ENCODE results near the gene MIXL1.

The MIXL1 gene

DNA sequence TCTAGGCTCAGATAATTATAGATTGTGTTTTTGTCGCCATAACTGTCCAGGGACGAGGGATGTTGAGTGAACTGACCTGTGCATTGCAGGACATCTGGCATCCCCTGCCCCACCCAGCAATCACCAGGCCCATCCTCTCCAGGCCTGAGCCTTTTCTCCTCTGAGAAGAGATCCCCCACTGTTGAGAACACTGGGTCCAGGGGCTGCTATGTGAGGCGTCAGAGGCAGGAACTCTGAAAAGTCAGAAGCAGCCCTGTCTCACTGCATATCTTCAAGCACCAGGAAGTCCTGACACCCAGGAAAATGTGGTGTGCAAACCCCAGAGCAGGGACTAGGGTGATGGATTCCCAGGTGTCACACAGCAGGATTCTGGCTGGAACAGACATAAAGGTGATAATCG lies 19.8 kb upstream of the MIXL1 start:
- TF ChIP-seq CREB1 (IDR thresholded peaks at IDR 0.05; ENCODE audit: low read depth) = no peak
- no peak for TF ChIP-seq FOXM1 (IDR thresholded peaks at IDR 0.05; ENCODE audit: borderline replicate concordance, low read depth)
- no peak for TF ChIP-seq ZBTB7A (IDR thresholded peaks at IDR 0.05; ENCODE audit: low read depth)
- TF ChIP-seq EGR1 (IDR thresholded peaks at IDR 0.05) = no peak
- TF ChIP-seq TCF12 (IDR thresholded peaks at IDR 0.05; ENCODE audit: low read depth) = no peak

DNA sequence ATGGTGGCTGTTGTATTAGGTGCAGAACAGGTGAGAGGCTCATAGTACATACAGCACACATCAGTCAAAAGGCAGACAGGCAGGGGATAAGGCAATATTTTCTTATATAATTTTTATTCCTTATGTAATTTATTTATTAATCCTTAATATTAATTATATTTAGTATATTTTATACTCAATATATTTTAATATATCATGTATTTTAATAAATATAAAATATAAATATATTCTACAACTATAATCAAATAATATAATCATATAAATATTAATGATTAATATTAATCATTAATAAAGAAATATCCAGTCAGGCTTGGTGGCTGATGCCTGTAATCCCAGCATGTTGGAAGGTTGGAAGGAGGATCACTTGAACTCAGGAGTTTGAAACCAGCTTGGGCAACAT lies 19.3 kb upstream of the MIXL1 start:
- TF ChIP-seq EP300 (IDR thresholded peaks at IDR 0.05; ENCODE audit: borderline replicate concordance) (no peak), CEBPB (IDR thresholded peaks at IDR 0.05) (no peak), TAF1 (IDR thresholded peaks at IDR 0.05; ENCODE audit: low read depth) (no peak), EGR1 (IDR thresholded peaks at IDR 0.05) (no peak), RAD21 (IDR thresholded peaks at IDR 0.05; ENCODE audit: low read depth) (no peak), TCF12 (IDR thresholded peaks at IDR 0.05; ENCODE audit: low read depth) (no peak), TEAD4 (IDR thresholded peaks at IDR 0.05) (no peak), YY1 (IDR thresholded peaks at IDR 0.05; ENCODE audit: low read depth) (no peak), NFIC (IDR thresholded peaks at IDR 0.05) (no peak), FOXM1 (IDR thresholded peaks at IDR 0.05; ENCODE audit: borderline replicate concordance, low read depth) (no peak)
- TF ChIP-seq, protein P1, sequence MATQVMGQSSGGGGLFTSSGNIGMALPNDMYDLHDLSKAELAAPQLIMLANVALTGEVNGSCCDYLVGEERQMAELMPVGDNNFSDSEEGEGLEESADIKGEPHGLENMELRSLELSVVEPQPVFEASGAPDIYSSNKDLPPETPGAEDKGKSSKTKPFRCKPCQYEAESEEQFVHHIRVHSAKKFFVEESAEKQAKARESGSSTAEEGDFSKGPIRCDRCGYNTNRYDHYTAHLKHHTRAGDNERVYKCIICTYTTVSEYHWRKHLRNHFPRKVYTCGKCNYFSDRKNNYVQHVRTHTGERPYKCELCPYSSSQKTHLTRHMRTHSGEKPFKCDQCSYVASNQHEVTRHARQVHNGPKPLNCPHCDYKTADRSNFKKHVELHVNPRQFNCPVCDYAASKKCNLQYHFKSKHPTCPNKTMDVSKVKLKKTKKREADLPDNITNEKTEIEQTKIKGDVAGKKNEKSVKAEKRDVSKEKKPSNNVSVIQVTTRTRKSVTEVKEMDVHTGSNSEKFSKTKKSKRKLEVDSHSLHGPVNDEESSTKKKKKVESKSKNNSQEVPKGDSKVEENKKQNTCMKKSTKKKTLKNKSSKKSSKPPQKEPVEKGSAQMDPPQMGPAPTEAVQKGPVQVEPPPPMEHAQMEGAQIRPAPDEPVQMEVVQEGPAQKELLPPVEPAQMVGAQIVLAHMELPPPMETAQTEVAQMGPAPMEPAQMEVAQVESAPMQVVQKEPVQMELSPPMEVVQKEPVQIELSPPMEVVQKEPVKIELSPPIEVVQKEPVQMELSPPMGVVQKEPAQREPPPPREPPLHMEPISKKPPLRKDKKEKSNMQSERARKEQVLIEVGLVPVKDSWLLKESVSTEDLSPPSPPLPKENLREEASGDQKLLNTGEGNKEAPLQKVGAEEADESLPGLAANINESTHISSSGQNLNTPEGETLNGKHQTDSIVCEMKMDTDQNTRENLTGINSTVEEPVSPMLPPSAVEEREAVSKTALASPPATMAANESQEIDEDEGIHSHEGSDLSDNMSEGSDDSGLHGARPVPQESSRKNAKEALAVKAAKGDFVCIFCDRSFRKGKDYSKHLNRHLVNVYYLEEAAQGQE (IDR thresholded peaks at IDR 0.05; ENCODE audit: low read depth) = no peak
- TF ChIP-seq, protein P2, sequence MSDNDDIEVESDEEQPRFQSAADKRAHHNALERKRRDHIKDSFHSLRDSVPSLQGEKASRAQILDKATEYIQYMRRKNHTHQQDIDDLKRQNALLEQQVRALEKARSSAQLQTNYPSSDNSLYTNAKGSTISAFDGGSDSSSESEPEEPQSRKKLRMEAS (IDR thresholded peaks at IDR 0.05) = no peak
- TF ChIP-seq, protein P3, sequence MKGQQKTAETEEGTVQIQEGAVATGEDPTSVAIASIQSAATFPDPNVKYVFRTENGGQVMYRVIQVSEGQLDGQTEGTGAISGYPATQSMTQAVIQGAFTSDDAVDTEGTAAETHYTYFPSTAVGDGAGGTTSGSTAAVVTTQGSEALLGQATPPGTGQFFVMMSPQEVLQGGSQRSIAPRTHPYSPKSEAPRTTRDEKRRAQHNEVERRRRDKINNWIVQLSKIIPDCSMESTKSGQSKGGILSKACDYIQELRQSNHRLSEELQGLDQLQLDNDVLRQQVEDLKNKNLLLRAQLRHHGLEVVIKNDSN (IDR thresholded peaks at IDR 0.05) = no peak

DNA sequence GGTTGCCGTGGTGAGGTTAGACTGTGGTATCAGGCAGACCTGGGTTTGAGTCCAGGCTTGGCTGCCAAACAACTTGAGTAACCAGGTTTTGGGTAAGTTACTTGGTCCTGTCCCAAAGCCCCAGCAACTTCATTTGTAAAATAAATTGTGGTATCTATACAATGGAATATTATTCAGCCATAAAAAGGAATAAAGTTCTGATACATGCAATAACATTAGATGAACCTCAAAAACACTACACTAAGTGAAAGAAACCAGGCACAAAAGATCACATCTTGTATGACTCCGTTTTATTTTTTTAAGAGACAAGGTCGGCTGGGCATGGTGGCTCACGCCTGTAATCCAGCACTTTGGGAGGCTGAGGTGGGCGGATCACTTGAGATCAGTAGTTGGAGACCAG lies 16.4 kb upstream of the MIXL1 start:
- TF ChIP-seq CEBPB (IDR thresholded peaks at IDR 0.05) (no peak), YY1 (IDR thresholded peaks at IDR 0.05; ENCODE audit: low read depth) (no peak), ZBTB7A (IDR thresholded peaks at IDR 0.05; ENCODE audit: low read depth) (no peak), NFIC (IDR thresholded peaks at IDR 0.05) (no peak), TAF1 (IDR thresholded peaks at IDR 0.05; ENCODE audit: low read depth) (no peak), RAD21 (IDR thresholded peaks at IDR 0.05; ENCODE audit: low read depth) (no peak), TCF12 (IDR thresholded peaks at IDR 0.05; ENCODE audit: low read depth) (no peak), CREB1 (IDR thresholded peaks at IDR 0.05; ENCODE audit: low read depth) (no peak)
- TF ChIP-seq, protein P1 (IDR thresholded peaks at IDR 0.05; ENCODE audit: low read depth) = no peak

DNA sequence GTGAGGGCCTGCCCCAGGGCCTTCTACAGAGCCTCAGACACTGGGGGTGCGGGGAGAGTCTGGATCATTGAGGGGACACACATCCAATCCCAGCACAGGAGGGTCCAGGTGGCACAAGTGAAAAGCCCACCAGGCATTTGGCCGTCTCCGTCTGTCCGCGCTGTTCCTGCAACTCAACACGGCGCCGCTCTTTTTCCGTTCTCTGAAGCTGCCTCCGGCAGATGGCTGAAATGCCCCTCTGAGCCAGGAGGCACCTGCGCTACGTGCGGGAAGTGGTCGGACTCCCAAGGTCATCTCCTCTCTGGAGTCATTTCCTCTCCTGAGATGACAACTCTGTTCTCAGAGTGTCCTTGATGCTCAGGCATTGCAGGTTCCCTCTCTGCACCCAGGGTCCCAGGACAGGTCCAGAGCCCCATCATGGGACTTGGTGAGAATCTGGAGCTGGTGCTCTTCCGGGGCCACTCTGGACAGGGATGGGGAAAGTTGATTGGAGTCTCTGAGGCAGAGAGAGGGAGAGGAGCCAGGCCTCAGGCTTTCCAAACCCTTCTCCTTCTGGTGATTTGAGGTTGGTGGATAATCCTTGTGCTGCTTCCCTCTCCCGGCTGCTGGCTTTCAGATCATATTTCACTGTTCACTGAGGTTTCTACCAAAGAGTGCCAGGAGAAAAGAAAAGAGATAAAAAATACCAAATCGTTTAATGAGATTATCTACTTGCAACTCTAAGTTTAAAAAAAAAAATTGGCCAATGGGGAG lies 14.0 kb upstream of the MIXL1 start:
- TF ChIP-seq, protein P2 (IDR thresholded peaks at IDR 0.05) = no peak
- no peak for TF ChIP-seq TEAD4 (IDR thresholded peaks at IDR 0.05)
- TF ChIP-seq CEBPB (IDR thresholded peaks at IDR 0.05) = no peak
- TF ChIP-seq ZBTB7A (IDR thresholded peaks at IDR 0.05; ENCODE audit: low read depth) = no peak
- TF ChIP-seq EGR1 (IDR thresholded peaks at IDR 0.05) = no peak

DNA sequence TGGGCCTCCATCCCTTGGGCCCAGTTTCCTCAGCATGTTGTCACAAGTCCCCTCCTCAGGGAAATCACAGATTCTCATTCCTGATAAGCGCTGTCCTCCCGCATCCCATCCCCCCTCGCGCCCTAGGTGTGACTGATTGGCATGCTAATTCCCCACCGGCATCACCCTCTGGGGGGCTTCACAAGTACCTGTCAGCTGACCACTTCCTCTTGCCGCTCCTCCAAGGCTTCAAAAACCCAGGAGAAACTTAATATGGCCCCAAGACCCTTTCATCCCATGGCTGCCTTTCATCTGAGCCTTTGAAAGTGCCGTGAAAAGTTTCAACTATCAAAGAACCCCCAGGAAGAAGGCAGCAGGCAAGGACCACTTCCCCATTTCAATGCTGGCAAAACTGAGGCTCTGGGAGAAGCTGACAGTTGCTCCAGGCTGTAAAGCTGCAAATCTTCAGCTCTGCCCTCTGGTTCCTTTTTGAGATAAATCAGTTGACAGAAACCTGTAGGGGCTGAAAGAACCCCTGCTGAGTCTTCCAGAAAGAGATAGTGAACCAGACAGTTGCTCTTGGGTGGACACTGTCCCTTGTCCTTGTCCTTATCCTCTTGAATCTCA lies 12.8 kb upstream of the MIXL1 start:
- TF ChIP-seq CEBPB (IDR thresholded peaks at IDR 0.05) (no peak), FOXM1 (IDR thresholded peaks at IDR 0.05; ENCODE audit: borderline replicate concordance, low read depth) (no peak), ZBTB7A (IDR thresholded peaks at IDR 0.05; ENCODE audit: low read depth) (no peak), YY1 (IDR thresholded peaks at IDR 0.05; ENCODE audit: low read depth) (no peak), RAD21 (IDR thresholded peaks at IDR 0.05; ENCODE audit: low read depth) (no peak), CREB1 (IDR thresholded peaks at IDR 0.05; ENCODE audit: low read depth) (no peak), TEAD4 (IDR thresholded peaks at IDR 0.05) (no peak), NFIC (IDR thresholded peaks at IDR 0.05) (no peak), EGR1 (IDR thresholded peaks at IDR 0.05) (no peak), EP300 (IDR thresholded peaks at IDR 0.05; ENCODE audit: borderline replicate concordance) (no peak), TAF1 (IDR thresholded peaks at IDR 0.05; ENCODE audit: low read depth) (no peak), TCF12 (IDR thresholded peaks at IDR 0.05; ENCODE audit: low read depth) (no peak)
- TF ChIP-seq, protein P3 (IDR thresholded peaks at IDR 0.05) = no peak
- TF ChIP-seq, protein P1 (IDR thresholded peaks at IDR 0.05; ENCODE audit: low read depth) = no peak
- TF ChIP-seq, protein P2 (IDR thresholded peaks at IDR 0.05) = no peak
